Right lobe of liver (tissue), 4 donors: ENCODE results near the gene GOLGA6C.

Source experiments
- CTCF ChIP-seq, 4 donors: fragments of 200-600 bp in 3 of 4; fragments of 450-650 bp in 1 of 4; IDR thresholded peaks; one replicate each; pipeline versions ENCODE4 v1.5.1 to v1.8.0; 2016 to 2022; ENCODE audit warnings: antibody characterized with exemption in 4 of 4, mild to moderate bottlenecking in 2 of 4
- POLR2A ChIP-seq: fragments of 450-650 bp; IDR thresholded peaks from one replicate; pipeline ENCODE4 v1.6.1; 2017; ENCODE audit warnings: antibody characterized with exemption, mild to moderate bottlenecking
- donor health status: DM: no; HTN: no; CAD: no.
- donor health status: DM: no; HTN: no; CAD: no.
- donor health status: DM: no; HTN: yes; CAD: no.

GRCh38 chr15:75209289-75209676 lies 48.9 kb upstream of the GOLGA6C start:
- no peak for TF ChIP-seq CTCF (IDR thresholded peaks at IDR 0.05)
- no peak for TF ChIP-seq POLR2A
